Stimulated activated CD8-positive, alpha-beta memory T cell treated with anti-CD3 and anti-CD28 coated beads, Interleukin-4, amount 100 ng/mL, for 1 hour (primary cell): Measurements from ENCODE around the gene ZNF222.

Experiments used
- DNase-seq, 2 donors: peaks; one replicate each; pipeline ENCODE4 v3.0.0-alpha.2; 2020; ENCODE audit warnings: low read depth in 2 of 2, low spot score in 1 of 2

ZNF222 gene

DNA sequence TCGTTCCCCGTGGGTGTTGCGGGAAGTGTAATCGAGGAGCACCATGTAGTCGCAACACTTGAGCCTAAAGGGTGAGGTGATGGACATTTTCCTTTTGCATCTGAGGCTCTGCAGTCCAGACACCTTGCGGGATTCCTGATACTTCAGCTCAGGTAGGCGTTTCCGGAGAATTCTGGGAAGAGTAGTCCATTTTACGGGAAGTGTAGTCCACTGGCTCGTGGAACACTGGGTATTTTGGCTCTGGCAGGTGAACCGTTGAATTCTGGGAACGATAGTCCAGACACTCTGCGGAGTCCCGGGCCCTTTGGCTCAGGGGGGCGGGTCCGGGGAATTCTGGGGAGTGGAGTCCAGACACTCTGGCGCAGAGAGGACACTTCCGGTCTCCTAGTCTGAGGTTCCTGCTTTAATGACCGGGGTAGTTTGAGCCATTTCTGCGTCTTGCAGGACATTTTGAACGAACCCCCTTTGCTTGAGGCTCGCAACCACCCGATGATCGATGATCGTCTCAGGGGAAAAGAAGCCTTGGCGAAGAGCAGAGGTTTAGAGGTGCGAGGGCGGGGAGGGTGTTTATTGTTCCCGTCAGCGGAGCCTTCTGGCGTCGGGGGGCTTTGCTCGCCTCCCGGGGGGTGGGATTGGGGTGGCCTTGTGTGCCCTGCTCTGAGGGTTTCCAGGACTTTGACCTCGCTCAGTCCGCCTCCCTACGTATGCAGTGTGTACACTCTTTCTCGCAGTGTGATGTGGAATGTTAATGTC lies 26.6 kb downstream of the ZNF222 start, which contains the start of gene ZNF223:
ZNF223 (plus strand) TSS at position 387 of the 753 bp plus-strand sequence. CDS start 3,141 bp downstream, outside the sequence.
- peak in 1 of 2 donors; percentile 33 for DNase-seq

- DNase-seq, result no peak
These were observed 30.7 kb downstream of the ZNF222 start for GRCh38 chr19:44055870-44056269.

- DNase-seq, result no peak
These were observed 34.0 kb downstream of the ZNF222 start for GRCh38 chr19:44059229-44059628.

GRCh38 chr19:44061038-44061437 lies 35.9 kb downstream of the ZNF222 start:
- DNase-seq, result no peak

DNA sequence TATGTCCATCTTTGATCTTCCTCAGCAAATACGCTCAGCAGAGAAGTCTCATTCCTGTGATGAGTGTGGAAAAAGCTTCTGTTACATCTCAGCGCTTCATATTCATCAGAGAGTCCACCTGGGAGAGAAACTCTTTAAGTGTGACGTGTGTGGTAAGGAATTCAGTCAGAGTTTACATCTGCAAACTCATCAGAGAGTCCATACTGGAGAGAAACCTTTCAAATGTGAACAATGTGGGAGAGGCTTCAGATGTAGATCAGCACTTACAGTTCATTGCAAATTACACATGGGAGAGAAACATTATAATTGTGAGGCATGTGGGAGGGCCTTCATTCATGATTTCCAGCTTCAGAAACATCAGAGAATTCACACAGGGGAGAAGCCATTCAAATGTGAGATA lies 41.1 kb downstream of the ZNF222 start:
- no peak for DNase-seq

- no peak for DNase-seq
These were observed 44.2 kb downstream of the ZNF222 start for GRCh38 chr19:44069415-44069814.

- DNase-seq, result peak in 1 of 2 donors; percentile 63
These were observed 46.8 kb downstream of the ZNF222 start, which contains the start of gene ZNF284 for GRCh38 chr19:44071824-44072542. Gene ZNF284 (plus strand): TSS chr19:44072159. CDS start chr19:44076390, 4,231 bp downstream.

DNA sequence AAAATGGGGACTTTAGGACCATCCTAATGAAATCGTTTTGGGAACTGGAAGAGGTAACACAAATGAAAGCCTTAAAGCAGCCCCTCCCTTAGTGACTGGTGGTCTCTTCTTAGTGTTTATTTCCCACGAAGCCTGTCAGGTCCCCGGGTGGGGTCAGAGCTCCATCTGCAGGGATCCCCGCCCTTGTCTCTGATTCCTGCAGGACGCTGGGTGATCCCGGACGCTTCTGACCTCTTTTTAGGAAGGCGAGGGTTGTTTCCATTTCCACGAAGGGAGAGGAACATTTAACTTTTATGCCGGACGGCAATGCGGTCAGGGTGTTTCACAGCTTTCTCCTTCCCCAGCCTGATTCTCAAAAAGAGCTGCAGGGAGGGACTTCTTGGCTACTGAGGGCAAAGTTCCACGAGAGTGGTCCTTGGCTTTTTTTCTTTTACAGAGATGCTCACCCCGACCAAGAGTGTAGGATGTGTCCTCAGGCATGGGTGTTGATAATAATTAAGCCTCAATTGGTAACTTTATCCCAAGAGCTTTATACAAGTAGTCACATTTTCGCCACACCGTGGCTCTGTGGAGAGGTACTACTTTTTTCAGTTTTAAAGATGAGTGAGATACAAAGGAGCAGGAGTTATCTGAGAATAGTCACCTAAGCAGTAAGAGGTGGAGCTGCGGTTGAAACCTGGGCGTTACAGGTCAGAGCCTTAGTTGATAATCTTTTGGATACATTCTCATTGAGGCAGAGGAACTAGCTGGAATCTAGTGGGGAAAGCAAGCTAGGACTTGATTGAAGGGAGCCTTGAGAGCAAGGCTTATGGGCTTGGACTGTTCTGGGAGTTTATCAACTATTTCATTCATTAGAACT lies 47.6 kb downstream of the ZNF222 start:
- no peak for DNase-seq

DNA sequence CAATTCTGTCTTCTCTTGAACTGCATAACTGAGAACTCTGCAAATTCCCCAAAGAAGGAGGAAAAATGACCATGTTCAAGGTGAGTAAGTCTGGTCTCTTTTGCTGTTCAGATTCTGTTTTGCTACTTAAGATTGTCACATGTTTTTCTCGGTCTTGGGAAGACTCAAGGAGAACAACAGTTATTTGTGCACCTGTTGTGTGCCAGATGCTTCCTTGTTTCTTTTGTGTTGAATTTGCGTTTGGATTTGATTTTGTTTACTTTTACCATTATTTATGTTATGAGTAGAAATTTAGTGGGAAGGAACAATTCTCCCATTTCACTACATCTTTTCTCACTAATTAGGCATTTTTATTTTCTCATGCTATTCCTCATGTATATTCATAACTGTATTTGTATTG lies 51.1 kb downstream of the ZNF222 start:
- no peak for DNase-seq
